Testis (tissue), 3 donors: ENCODE measurements around the gene HAPLN2. TPM values are rescaled to one million over a fixed set of nuclear protein-coding genes. Genes with fewer than 3 reads are reported as not detected.
A peak's percentile ranks its signal among the peaks of the same experiment; 100 is the strongest.

ENCODE experiments used
- DNase-seq: peaks from one replicate; pipeline ENCODE4 v3.0.0-alpha.2; 2019
- H3K27ac ChIP-seq, 2 donors: fragments of 200-600 bp; sonication (generic); one replicate each; pipeline ENCODE4 v1.5.1; 2019
- H3K27me3 ChIP-seq: fragments of 200-600 bp; sonication (generic); one replicate; pipeline ENCODE4 v1.5.1; 2019
- H3K36me3 ChIP-seq: fragments of 200-600 bp; sonication (generic); one replicate; pipeline ENCODE4 v1.5.1; 2017; ENCODE audit warnings: low read depth; ENCODE audit errors: missing control alignments
- H3K4me1 ChIP-seq: fragments of 200-600 bp; sonication (generic); one replicate; pipeline ENCODE4 v1.5.1; 2019
- H3K4me3 ChIP-seq, 2 donors: fragments of 200-600 bp; sonication (generic); one replicate each; pipeline ENCODE4 v1.5.1; 2017 to 2019
- H3K9me3 ChIP-seq: fragments of 200-600 bp; sonication (generic); one replicate; pipeline ENCODE4 v1.5.1; 2017
- POLR2A ChIP-seq: fragments of 450-650 bp; IDR thresholded peaks from one replicate; pipeline ENCODE4 v1.6.1; 2017; ENCODE audit warnings: antibody characterized with exemption, mild to moderate bottlenecking, moderate library complexity
- WGBS, 2 donors: methylation state at CpG; one replicate each; pipeline ENCODE4 v1.1.5; 2018; 5-methylcytosine and 5-hydroxymethylcytosine counted together
- intact Hi-C: fragments of 100-400 bp; cut with DNase I; formaldehyde crosslinking; loops from one replicate; pipeline ENCODE4 v1.15.1; 2023; ENCODE audit warnings: low total_unique reads
- polyA plus RNA-seq: library from polyadenylated mRNA; stranded (reverse); fragments of 350-450 nt; fragmentation: Illumina TruSeq; extraction: RNeasy Lipid Tissue Mini Kit (QIAGEN cat#74804); gene quantifications from one replicate; pipeline ENCODE4 v1.2.3, GENCODE V29; 2014; ENCODE audit warnings: low read depth, low replicate concordance; ENCODE audit not compliant: insufficient read depth
- total RNA-seq, 2 donors: library from RNA; depleted of rRNA; stranded (reverse); fragments of >200 nt; gene quantifications; one replicate each; pipeline ENCODE4 v1.2.3, GENCODE V29; 2016
- TF ChIP-seq, protein P1 (sequence below), 3 experiments: fragments of 450-650 bp in 2 of 3; fragments of 200-600 bp in 1 of 3; sonication (generic) in 1 of 3; IDR thresholded peaks; one replicate each; pipeline ENCODE4 v1.5.1; 2016 to 2019; ENCODE audit warnings: antibody characterized with exemption in 3 of 3, mild to moderate bottlenecking in 2 of 3, moderate library complexity in 1 of 3

Gene HAPLN2
- total and polyA plus RNA-seq, 3 donors from 2014 or later, result 1.5 to 6.0 (median 5.5) TPM

DNA sequence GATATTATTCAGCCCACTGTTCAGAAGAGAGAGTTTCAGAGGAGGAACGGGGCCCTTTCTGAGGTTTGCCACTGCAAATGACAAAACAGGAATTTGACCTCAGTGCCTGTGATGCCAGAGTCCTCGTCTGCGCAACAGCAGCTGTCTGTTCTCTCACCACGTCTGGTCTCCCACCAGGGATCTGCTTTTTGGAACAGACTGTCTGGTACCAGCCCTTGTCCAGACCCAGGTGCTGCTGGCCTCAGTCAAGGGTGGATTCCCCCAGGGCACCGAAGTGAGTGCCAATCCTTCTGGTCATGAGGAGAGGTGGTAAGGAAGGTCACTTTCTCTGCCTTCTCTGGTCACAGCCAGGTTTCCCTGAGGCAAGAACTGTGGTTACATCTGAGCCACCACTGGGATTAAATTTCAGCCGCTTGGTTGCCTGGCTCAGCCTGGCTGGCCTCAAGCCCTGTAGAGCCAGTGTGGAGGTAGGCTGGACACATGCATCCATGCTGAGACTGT lies 20.4 kb downstream of the HAPLN2 start:
- intact Hi-C loops, result no loop called here
- TF ChIP-seq, protein P1, sequence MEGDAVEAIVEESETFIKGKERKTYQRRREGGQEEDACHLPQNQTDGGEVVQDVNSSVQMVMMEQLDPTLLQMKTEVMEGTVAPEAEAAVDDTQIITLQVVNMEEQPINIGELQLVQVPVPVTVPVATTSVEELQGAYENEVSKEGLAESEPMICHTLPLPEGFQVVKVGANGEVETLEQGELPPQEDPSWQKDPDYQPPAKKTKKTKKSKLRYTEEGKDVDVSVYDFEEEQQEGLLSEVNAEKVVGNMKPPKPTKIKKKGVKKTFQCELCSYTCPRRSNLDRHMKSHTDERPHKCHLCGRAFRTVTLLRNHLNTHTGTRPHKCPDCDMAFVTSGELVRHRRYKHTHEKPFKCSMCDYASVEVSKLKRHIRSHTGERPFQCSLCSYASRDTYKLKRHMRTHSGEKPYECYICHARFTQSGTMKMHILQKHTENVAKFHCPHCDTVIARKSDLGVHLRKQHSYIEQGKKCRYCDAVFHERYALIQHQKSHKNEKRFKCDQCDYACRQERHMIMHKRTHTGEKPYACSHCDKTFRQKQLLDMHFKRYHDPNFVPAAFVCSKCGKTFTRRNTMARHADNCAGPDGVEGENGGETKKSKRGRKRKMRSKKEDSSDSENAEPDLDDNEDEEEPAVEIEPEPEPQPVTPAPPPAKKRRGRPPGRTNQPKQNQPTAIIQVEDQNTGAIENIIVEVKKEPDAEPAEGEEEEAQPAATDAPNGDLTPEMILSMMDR (IDR thresholded peaks at IDR 0.05), result no peak
- TF ChIP-seq POLR2A, result no peak

DNA sequence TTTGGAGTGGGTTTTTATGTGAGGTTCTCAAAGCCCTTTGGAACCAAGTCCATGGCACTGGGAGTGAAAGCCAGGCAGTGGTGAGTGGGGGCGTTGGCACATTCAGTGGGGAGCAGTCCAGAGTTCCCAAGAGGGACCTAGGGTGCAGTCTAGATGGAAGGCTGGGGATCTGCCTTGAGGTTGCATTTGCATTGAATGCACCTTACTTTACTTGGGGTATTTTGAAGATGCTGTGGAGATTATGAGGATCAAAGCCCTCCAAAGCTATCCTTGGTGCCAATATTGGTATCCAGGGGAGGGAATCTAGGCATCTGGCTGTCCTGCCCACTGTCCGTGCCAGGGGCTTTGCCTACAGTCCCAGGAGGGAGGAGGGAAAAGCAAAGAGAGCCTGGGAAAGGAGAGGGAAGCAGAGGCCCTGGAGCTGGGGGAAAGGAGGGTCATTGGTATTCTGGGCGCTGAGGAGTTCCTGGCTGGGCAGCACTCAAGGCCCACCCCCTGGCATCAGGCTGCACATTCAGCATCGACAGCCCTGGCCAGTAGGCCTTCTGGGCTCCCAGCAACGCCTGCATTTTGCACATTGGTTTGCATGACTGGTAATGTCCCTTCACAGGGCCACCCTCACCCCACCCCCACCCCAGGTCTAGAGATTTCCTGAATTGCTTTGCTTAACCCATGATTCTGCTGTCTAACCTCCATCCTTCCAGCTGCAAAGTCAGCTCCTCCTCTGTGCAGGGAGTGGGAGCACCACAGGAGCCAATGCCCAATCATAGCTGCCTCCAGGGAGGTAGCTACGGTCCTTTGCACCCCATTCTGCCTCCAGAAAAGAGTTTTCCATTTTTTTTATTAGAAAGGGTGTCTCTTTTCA lies 21.9 kb downstream of the HAPLN2 start:
- Histone ChIP-seq H3K36me3 (no peaks in the 10 kb centered on the region), H3K4me1 (peaks cover 15% of the 10 kb centered on the region), H3K27me3 (no peaks in the 10 kb centered on the region), H3K9me3 (no peaks in the 10 kb centered on the region), H3K27ac (no peak overlapping the region), H3K4me3 (peak overlapping the region in 1 of 2 donors; percentile 60)
- intact Hi-C loops, result no loop called here
- TF ChIP-seq POLR2A, result no peak
- TF ChIP-seq, protein P1 (IDR thresholded peaks at IDR 0.05), result no peak
- WGBS, 2 donors, result 38 to 54% methylated on average over 6 of the region's 6 CpGs
- no peak for DNase-seq

More for the DNA sequence above, 20.4 kb downstream of the HAPLN2 start:
- WGBS, 2 donors, result 63 to 78% methylated on average over 5 to 6 of the region's 6 CpGs
- Histone ChIP-seq H3K4me3 (no peak overlapping the region), H3K36me3 (no peaks in the 10 kb centered on the region), H3K9me3 (no peaks in the 10 kb centered on the region), H3K4me1 (peaks cover 15% of the 10 kb centered on the region), H3K27me3 (no peaks in the 10 kb centered on the region), H3K27ac (no peak overlapping the region)
- no peak for DNase-seq

DNA sequence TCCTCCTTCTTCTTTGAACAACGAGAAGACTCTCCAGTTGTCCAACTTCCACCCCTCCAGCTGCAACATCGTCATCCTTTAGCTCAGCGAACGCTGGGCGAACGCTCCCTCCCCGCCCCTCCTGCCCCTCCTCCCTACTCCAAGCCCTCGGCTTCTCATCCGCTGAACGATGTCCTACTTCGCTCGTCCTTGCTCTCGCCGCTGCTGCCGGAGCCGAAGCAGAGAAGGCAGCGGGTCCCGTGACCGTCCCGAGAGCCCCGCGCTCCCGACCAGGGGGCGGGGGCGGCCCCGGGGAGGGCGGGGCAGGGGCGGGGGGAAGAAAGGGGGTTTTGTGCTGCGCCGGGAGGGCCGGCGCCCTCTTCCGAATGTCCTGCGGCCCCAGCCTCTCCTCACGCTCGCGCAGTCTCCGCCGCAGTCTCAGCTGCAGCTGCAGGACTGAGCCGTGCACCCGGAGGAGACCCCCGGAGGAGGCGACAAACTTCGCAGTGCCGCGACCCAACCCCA lies 22.6 kb downstream of the HAPLN2 start, which contains the start of gene BCAN:
TSS of gene BCAN (plus strand) at position 357 of the 504 bp plus-strand sequence. CDS start 3,938 bp downstream, outside the sequence.
- TF ChIP-seq POLR2A, result no peak
- TF ChIP-seq, protein P1 (IDR thresholded peaks at IDR 0.05), result no peak
- no peaks in the 10 kb centered on the region for H3K36me3 ChIP-seq
- intact Hi-C loops, result no loop called here
- WGBS, 2 donors, result 1% methylated on average over 21 to 27 of the region's 46 CpGs
- no peaks in the 10 kb centered on the region for H3K27me3 ChIP-seq
- no peak within 1 kb of the TSS for H3K27ac ChIP-seq
- no peaks in the 10 kb centered on the region for H3K9me3 ChIP-seq
- peaks cover 15% of the 10 kb centered on the region for H3K4me1 ChIP-seq
- peak within 1 kb of the TSS; percentile 32 to 60 for H3K4me3 ChIP-seq
- DNase-seq, result peak; percentile 54

DNA sequence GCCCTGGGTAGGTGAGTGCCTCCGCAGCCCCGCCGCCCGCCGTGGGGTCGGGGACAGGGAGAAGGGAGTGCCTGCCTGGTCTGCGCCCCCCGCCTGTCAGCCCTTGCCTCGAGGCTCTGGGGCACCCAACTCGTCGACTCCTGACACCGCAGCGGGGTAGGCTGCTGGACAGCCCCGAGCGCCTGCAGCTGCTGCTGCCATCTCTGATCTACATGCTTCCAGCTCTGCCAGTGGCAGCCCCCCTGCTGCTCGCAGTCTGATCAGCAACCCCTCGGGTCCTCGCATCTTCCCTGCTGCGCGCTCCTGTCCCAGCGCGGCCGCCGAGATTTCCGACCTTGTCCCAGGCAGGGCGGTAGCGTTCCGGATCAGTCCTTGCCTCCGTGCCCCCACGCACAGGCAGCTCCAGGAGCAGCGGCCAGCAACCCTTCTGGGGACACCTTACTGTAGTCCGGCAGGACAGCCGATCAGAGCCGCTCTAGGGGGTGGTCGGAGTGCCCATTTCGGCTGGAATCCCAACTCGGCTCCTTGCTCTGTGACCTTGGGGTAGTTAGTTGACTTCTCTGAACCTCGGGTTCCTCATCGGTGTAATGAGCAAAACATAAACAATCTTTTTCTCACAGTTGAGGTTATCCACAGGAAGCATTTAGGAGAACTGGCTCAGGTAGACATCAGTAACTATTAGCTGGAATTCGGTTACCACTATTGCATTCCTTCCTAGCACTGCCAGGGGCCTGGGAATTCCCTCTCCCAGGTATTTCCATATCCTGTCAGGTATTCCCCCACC lies 23.2 kb downstream of the HAPLN2 start:
- no peaks in the 10 kb centered on the region for H3K27me3 ChIP-seq
- no peak for TF ChIP-seq POLR2A
- TF ChIP-seq, protein P1 (IDR thresholded peaks at IDR 0.05), result no peak
- 22 to 33% methylated on average over 7 to 27 of the region's 40 CpGs for WGBS, 2 donors
- no peak for DNase-seq
- no peaks in the 10 kb centered on the region for H3K36me3 ChIP-seq
- intact Hi-C loops, result no loop called here
- H3K9me3 ChIP-seq, result no peaks in the 10 kb centered on the region
- H3K4me1 ChIP-seq, result peaks cover 15% of the 10 kb centered on the region
- H3K4me3 ChIP-seq, result peak overlapping the region; percentile 32 to 60
- H3K27ac ChIP-seq, result no peak overlapping the region
